WI38 (cell line): ENCODE data around the gene LASP1.

Source experiments
- H3K4me3 ChIP-seq: 2 replicates; pipeline ENCODE4 v1.5.1; 2011; ENCODE audit warnings: low read depth, mild to moderate bottlenecking, control low read depth, low read length
- TF ChIP-seq, protein P1 (sequence below): IDR thresholded peaks from 2 replicates; pipeline ENCODE4 v1.5.1; 2012; ENCODE audit warnings: low read depth, mild to moderate bottlenecking, control low read depth, low read length

The LASP1 gene

DNA sequence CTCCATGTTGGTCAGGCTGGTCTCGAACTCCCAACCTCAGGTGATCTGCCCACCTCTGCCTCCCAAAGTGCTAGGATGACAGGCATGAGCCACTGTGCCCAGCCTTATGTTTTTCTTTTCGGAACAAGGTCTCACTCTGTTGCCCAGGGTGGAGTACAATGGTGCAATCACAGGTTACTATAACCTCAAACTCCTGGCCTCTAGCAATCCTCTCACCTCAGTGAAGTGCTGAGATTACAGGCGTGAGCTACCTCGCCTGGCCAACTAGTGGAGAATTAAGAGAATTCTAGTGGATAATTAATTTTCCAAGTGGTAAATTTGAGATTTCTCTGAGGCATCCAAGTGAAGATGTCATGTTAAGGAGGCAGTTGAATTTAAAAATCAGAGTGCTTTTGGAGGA is 100.3 kb downstream of the LASP1 start:
- TF ChIP-seq, protein P1, sequence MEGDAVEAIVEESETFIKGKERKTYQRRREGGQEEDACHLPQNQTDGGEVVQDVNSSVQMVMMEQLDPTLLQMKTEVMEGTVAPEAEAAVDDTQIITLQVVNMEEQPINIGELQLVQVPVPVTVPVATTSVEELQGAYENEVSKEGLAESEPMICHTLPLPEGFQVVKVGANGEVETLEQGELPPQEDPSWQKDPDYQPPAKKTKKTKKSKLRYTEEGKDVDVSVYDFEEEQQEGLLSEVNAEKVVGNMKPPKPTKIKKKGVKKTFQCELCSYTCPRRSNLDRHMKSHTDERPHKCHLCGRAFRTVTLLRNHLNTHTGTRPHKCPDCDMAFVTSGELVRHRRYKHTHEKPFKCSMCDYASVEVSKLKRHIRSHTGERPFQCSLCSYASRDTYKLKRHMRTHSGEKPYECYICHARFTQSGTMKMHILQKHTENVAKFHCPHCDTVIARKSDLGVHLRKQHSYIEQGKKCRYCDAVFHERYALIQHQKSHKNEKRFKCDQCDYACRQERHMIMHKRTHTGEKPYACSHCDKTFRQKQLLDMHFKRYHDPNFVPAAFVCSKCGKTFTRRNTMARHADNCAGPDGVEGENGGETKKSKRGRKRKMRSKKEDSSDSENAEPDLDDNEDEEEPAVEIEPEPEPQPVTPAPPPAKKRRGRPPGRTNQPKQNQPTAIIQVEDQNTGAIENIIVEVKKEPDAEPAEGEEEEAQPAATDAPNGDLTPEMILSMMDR, result no peak

DNA sequence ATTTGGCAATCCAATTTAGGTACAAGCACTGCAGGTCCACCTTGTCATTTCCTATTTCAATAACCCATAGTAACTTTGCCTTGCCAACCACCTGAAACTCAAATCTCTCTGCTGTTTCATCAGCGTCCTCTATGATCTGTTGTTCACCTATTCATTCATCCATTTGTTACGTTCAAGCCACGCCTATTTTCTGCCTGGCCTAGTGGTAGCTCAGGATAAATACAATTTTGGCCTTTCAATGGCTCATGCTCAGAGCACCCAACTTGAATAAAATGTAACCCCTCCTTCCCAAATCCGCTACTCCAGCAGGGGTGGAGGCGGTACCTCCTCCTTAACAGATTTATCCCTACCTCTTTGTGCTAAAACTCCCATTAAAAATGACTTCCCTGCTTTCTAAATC is 100.9 kb downstream of the LASP1 start:
- TF ChIP-seq, protein P1, result no peak
- H3K4me3 ChIP-seq, result no peak overlapping the region

More for the DNA sequence above, 100.3 kb downstream of the LASP1 start:
- H3K4me3 ChIP-seq, result no peak overlapping the region
